ENCODE results near the gene AP4E1.

DNA sequence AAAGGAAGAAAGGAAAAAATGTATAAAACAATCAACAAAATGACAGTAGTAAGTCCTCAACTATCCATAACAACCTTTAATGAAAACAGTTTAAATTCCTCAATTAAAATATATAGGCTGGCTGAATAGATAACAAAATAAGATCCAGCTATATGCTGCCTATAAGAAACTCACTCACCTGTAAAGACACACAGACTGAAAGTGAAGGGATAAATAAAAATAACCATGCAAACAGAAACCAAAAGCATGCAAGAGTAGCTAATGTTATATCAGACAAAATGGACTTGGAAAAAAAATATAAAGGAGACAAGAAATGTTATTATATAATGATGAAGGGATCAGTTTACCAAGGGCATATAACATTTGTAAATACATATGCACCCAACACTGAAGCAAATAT is 51.2 kb downstream of the AP4E1 start:
- TF ChIP-seq, protein P1, sequence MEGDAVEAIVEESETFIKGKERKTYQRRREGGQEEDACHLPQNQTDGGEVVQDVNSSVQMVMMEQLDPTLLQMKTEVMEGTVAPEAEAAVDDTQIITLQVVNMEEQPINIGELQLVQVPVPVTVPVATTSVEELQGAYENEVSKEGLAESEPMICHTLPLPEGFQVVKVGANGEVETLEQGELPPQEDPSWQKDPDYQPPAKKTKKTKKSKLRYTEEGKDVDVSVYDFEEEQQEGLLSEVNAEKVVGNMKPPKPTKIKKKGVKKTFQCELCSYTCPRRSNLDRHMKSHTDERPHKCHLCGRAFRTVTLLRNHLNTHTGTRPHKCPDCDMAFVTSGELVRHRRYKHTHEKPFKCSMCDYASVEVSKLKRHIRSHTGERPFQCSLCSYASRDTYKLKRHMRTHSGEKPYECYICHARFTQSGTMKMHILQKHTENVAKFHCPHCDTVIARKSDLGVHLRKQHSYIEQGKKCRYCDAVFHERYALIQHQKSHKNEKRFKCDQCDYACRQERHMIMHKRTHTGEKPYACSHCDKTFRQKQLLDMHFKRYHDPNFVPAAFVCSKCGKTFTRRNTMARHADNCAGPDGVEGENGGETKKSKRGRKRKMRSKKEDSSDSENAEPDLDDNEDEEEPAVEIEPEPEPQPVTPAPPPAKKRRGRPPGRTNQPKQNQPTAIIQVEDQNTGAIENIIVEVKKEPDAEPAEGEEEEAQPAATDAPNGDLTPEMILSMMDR (IDR thresholded peaks at IDR 0.05), result no peak
- no peak for TF ChIP-seq POLR2A (IDR thresholded peaks at IDR 0.05)

All from breast epithelium (tissue), 3 donors.